ENCODE measurements around the gene C3orf18.

GRCh38 chr3:50581459-50581842, 13.9 kb upstream of the C3orf18 start:
- TF ChIP-seq POLR2A (IDR thresholded peaks at IDR 0.05) (no peak), POLR2AphosphoS5 (IDR thresholded peaks at IDR 0.05) (no peak)
- TF ChIP-seq, protein P1, sequence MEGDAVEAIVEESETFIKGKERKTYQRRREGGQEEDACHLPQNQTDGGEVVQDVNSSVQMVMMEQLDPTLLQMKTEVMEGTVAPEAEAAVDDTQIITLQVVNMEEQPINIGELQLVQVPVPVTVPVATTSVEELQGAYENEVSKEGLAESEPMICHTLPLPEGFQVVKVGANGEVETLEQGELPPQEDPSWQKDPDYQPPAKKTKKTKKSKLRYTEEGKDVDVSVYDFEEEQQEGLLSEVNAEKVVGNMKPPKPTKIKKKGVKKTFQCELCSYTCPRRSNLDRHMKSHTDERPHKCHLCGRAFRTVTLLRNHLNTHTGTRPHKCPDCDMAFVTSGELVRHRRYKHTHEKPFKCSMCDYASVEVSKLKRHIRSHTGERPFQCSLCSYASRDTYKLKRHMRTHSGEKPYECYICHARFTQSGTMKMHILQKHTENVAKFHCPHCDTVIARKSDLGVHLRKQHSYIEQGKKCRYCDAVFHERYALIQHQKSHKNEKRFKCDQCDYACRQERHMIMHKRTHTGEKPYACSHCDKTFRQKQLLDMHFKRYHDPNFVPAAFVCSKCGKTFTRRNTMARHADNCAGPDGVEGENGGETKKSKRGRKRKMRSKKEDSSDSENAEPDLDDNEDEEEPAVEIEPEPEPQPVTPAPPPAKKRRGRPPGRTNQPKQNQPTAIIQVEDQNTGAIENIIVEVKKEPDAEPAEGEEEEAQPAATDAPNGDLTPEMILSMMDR (IDR thresholded peaks at IDR 0.05), result no peak
